GM18508 (cell line): ENCODE measurements around the gene TENM3.

Experiments
- ATAC-seq: cut with Tn5 transposase; IDR thresholded peaks from one replicate; pipeline ENCODE4 v1.9.1; 2021; ENCODE audit warnings: moderate number of reproducible peaks; ENCODE audit not compliant: insufficient read depth, unreplicated experiment

The TENM3 gene

GRCh38 chr4:182538031-182538430 lies 294.8 kb downstream of the TENM3 start:
- ATAC-seq, result no peak

- no peak for ATAC-seq
Observed at GRCh38 chr4:182540496-182540895, 297.3 kb downstream of the TENM3 start.

- ATAC-seq, result peak; percentile 100
Observed at GRCh38 chr4:182547435-182547834, 304.2 kb downstream of the TENM3 start.

- no peak for ATAC-seq
Observed at GRCh38 chr4:182548156-182548555, 305.0 kb downstream of the TENM3 start.

GRCh38 chr4:182549356-182549755 lies 306.2 kb downstream of the TENM3 start:
- ATAC-seq, result no peak

- no peak for ATAC-seq
Observed at GRCh38 chr4:182552948-182553347, 309.7 kb downstream of the TENM3 start.

- ATAC-seq, result no peak
Observed at GRCh38 chr4:182553653-182554052, 310.5 kb downstream of the TENM3 start.

GRCh38 chr4:182554736-182555135 lies 311.5 kb downstream of the TENM3 start:
- ATAC-seq, result no peak

- ATAC-seq, result no peak
Observed at GRCh38 chr4:182555997-182556418, 312.8 kb downstream of the TENM3 start.

- no peak for ATAC-seq
Observed at GRCh38 chr4:182556580-182556979, 313.4 kb downstream of the TENM3 start.

- ATAC-seq, result no peak
Observed at GRCh38 chr4:182560358-182560757, 317.2 kb downstream of the TENM3 start.

GRCh38 chr4:182562350-182562749 lies 319.1 kb downstream of the TENM3 start:
- ATAC-seq, result no peak

GRCh38 chr4:182564724-182565369 lies 321.6 kb downstream of the TENM3 start:
- ATAC-seq, result no peak

GRCh38 chr4:182567119-182567518 lies 323.9 kb downstream of the TENM3 start:
- no peak for ATAC-seq

- no peak for ATAC-seq
Observed at GRCh38 chr4:182569561-182569960, 326.4 kb downstream of the TENM3 start.

GRCh38 chr4:182574706-182575105 lies 331.5 kb downstream of the TENM3 start:
- no peak for ATAC-seq

- no peak for ATAC-seq
Observed at GRCh38 chr4:182575225-182575624, 332.0 kb downstream of the TENM3 start.

GRCh38 chr4:182576601-182577289 lies 333.5 kb downstream of the TENM3 start:
- ATAC-seq, result no peak

GRCh38 chr4:182577411-182577810 lies 334.2 kb downstream of the TENM3 start:
- no peak for ATAC-seq

GRCh38 chr4:182578402-182578801 lies 335.2 kb downstream of the TENM3 start:
- ATAC-seq, result no peak

- no peak for ATAC-seq
Observed at GRCh38 chr4:182582245-182582644, 339.0 kb downstream of the TENM3 start.
